Measurements from ENCODE around the gene MAB21L2.

DNA sequence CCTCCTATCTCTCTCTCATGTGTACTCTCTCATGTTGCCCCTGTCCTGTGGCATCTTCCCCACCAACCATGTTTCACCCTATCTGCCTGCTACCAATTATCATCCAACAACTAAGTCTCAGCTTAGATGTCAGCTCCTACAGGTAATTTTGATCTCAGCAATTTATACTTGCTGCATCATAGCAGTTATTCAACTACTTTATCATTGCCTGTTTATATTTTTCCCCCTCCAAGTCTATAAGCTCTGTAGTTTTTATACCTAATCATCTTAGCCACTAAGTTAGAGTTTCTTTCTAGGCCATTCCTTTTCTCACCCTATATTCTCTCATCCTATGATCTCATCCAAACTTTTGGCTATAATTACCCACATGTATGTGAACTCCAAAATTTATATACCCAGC is 50.7 kb downstream of the MAB21L2 start:
- TF ChIP-seq, protein P1, sequence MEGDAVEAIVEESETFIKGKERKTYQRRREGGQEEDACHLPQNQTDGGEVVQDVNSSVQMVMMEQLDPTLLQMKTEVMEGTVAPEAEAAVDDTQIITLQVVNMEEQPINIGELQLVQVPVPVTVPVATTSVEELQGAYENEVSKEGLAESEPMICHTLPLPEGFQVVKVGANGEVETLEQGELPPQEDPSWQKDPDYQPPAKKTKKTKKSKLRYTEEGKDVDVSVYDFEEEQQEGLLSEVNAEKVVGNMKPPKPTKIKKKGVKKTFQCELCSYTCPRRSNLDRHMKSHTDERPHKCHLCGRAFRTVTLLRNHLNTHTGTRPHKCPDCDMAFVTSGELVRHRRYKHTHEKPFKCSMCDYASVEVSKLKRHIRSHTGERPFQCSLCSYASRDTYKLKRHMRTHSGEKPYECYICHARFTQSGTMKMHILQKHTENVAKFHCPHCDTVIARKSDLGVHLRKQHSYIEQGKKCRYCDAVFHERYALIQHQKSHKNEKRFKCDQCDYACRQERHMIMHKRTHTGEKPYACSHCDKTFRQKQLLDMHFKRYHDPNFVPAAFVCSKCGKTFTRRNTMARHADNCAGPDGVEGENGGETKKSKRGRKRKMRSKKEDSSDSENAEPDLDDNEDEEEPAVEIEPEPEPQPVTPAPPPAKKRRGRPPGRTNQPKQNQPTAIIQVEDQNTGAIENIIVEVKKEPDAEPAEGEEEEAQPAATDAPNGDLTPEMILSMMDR (IDR thresholded peaks at IDR 0.05; ENCODE audit: poor library complexity): no peak
- TF ChIP-seq EZH2 (IDR thresholded peaks at IDR 0.05; ENCODE audit: borderline replicate concordance): no peak
